Smooth muscle cell (in vitro differentiated cells): ENCODE measurements around the gene RND1. TPM values are rescaled to one million over a fixed set of nuclear protein-coding genes. Genes with fewer than 3 reads are reported as not detected.

Source experiments
- DNase-seq: peaks from one replicate; lab custom pipeline; 2025; ENCODE audit not compliant: unreplicated experiment; lab: John Stamatoyannopoulos, UW
- H2AFZ ChIP-seq: fragments of 200-600 bp; sonication (generic); 2 replicates; pipeline ENCODE4 v1.6.0; 2016; ENCODE audit warnings: antibody characterized with exemption, low read depth, mild to moderate bottlenecking
- H3F3A ChIP-seq: fragments of 200-600 bp; sonication (generic); 2 replicates; pipeline ENCODE4 v1.6.0; 2017; ENCODE audit warnings: antibody characterized with exemption, low read depth
- H3K27ac ChIP-seq: fragments of 200-600 bp; sonication (generic); 2 replicates; pipeline ENCODE4 v1.5.1; 2016; ENCODE audit warnings: low read depth, mild to moderate bottlenecking
- H3K27me3 ChIP-seq: fragments of 200-600 bp; sonication (generic); 2 replicates; pipeline ENCODE4 v1.6.1; 2016; ENCODE audit warnings: low read depth, mild to moderate bottlenecking
- H3K36me3 ChIP-seq: fragments of 200-600 bp; sonication (generic); 2 replicates; pipeline ENCODE4 v1.5.1; 2016; ENCODE audit warnings: low read depth
- H3K4me1 ChIP-seq: fragments of 200-600 bp; sonication (generic); 2 replicates; pipeline ENCODE4 v1.5.1; 2016; ENCODE audit warnings: low read depth
- H3K4me2 ChIP-seq: fragments of 200-600 bp; sonication (generic); 2 replicates; pipeline ENCODE4 v1.6.0; 2016; ENCODE audit warnings: mild to moderate bottlenecking
- H3K4me3 ChIP-seq: fragments of 200-600 bp; sonication (generic); 2 replicates; pipeline ENCODE4 v1.5.1; 2016; ENCODE audit warnings: mild to moderate bottlenecking
- H3K79me2 ChIP-seq: fragments of 200-600 bp; sonication (generic); 2 replicates; pipeline ENCODE4 v1.6.0; 2016; ENCODE audit warnings: low read depth, mild to moderate bottlenecking
- H3K9ac ChIP-seq: fragments of 200-600 bp; sonication (generic); 2 replicates; pipeline ENCODE4 v1.6.0; 2016; ENCODE audit warnings: low read depth
- H3K9me3 ChIP-seq: fragments of 200-600 bp; sonication (generic); replicated peaks from 2 replicates; pipeline ENCODE4 v1.5.1; 2016; ENCODE audit warnings: low read depth
- H4K20me1 ChIP-seq: fragments of 200-600 bp; sonication (generic); 2 replicates; pipeline ENCODE4 v1.6.0; 2016; ENCODE audit warnings: low read depth
- WGBS: methylation state at CpG from one replicate; pipeline ENCODE4 v1.1.7; 2016; ENCODE audit warnings: low lambda C conversion rate; 5-methylcytosine and 5-hydroxymethylcytosine counted together
- polyA plus RNA-seq: library from polyadenylated mRNA; unstranded; fragments of >200 nt; fragmentation: Nextera tagmentation; extraction: Ambion mirVana; gene quantifications from 2 replicates; pipeline ENCODE4 v1.2.1, GENCODE V29; 2016
- total RNA-seq: library from RNA; depleted of rRNA; stranded (reverse); fragments of >200 nt; gene quantifications from 2 replicates; pipeline ENCODE4 v1.2.3, GENCODE V29; 2014
- TF ChIP-seq, protein P1 (sequence below): fragments of 200-600 bp; sonication (generic); IDR thresholded peaks from 2 replicates; pipeline ENCODE4 v1.5.1; 2017; ENCODE audit warnings: borderline replicate concordance, mild to moderate bottlenecking, antibody characterized with exemption; ENCODE audit not compliant: insufficient read depth, poor library complexity, severe bottlenecking

RND1 gene
- total and polyA plus RNA-seq, 2 experiments from 2014 or later: 0.13 to 0.50 TPM

DNA sequence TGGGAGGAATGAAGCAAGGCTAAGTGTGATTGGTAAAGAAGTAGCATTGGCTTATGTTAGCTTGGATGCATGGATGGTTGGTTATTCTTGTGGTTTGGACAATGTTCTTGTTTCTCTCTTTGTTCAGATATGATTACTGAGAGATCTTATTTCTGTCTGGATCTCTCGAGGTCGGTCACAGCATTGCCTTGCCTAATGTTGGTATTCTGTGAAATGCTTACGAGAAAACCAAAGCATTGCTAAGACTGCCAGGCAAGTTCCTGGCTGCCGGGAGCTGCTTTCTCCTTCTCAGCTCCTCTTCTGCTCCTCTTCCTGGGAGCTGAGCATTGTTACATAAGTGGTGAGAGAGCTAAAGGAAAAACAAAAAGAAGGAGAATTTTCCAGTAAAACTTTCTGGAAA lies 7.4 kb upstream of the RND1 start:
- peaks cover 3% of the 10 kb centered on the region for H3K27me3 ChIP-seq
- H2AFZ ChIP-seq: no peak overlapping the region
- no peaks in the 10 kb centered on the region for H3K79me2 ChIP-seq
- no peaks in the 10 kb centered on the region for H4K20me1 ChIP-seq
- H3K9ac ChIP-seq: no peak overlapping the region
- no peaks in the 10 kb centered on the region for H3K36me3 ChIP-seq
- DNase-seq: no peak
- H3K4me1 ChIP-seq: no peaks in the 10 kb centered on the region
- no peak overlapping the region for H3K27ac ChIP-seq
- TF ChIP-seq, protein P1, sequence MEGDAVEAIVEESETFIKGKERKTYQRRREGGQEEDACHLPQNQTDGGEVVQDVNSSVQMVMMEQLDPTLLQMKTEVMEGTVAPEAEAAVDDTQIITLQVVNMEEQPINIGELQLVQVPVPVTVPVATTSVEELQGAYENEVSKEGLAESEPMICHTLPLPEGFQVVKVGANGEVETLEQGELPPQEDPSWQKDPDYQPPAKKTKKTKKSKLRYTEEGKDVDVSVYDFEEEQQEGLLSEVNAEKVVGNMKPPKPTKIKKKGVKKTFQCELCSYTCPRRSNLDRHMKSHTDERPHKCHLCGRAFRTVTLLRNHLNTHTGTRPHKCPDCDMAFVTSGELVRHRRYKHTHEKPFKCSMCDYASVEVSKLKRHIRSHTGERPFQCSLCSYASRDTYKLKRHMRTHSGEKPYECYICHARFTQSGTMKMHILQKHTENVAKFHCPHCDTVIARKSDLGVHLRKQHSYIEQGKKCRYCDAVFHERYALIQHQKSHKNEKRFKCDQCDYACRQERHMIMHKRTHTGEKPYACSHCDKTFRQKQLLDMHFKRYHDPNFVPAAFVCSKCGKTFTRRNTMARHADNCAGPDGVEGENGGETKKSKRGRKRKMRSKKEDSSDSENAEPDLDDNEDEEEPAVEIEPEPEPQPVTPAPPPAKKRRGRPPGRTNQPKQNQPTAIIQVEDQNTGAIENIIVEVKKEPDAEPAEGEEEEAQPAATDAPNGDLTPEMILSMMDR: no peak
- no peaks in the 10 kb centered on the region for H3F3A ChIP-seq
- H3K9me3 ChIP-seq: no peaks in the 10 kb centered on the region
- no peak overlapping the region for H3K4me3 ChIP-seq
- no peak overlapping the region for H3K4me2 ChIP-seq
- WGBS: 92% methylated on average over 4 of the region's 4 CpGs

GRCh38 chr12:48869191-48869590 lies 3.5 kb upstream of the RND1 start:
- H3K27ac ChIP-seq: no peak overlapping the region
- no peak overlapping the region for H3K9ac ChIP-seq
- H4K20me1 ChIP-seq: no peaks in the 10 kb centered on the region
- H3K4me1 ChIP-seq: peaks cover 10% of the 10 kb centered on the region
- no peak for DNase-seq
- no peaks in the 10 kb centered on the region for H3K9me3 ChIP-seq
- peaks cover 14% of the 10 kb centered on the region for H3K27me3 ChIP-seq
- TF ChIP-seq, protein P1: no peak
- no peaks in the 10 kb centered on the region for H3K79me2 ChIP-seq
- no peak overlapping the region for H3K4me2 ChIP-seq
- no peak overlapping the region for H2AFZ ChIP-seq
- WGBS: 92% methylated on average over 2 of the region's 2 CpGs
- no peak overlapping the region for H3K4me3 ChIP-seq
- no peaks in the 10 kb centered on the region for H3F3A ChIP-seq
- no peaks in the 10 kb centered on the region for H3K36me3 ChIP-seq

- Histone ChIP-seq H3K36me3 (no peaks in the 10 kb centered on the region), H3K4me1 (peaks cover 13% of the 10 kb centered on the region), H3K79me2 (no peaks in the 10 kb centered on the region), H4K20me1 (no peaks in the 10 kb centered on the region), H3K9me3 (no peaks in the 10 kb centered on the region), H3F3A (no peaks in the 10 kb centered on the region), H3K4me2 (no peak overlapping the region), H3K9ac (no peak overlapping the region), H2AFZ (no peak overlapping the region), H3K4me3 (no peak overlapping the region), H3K27ac (no peak overlapping the region), H3K27me3 (peaks cover 22% of the 10 kb centered on the region)
- TF ChIP-seq, protein P1: no peak
- DNase-seq: no peak
- 67% methylated on average over 2 of the region's 2 CpGs for WGBS
These were observed 2.8 kb upstream of the RND1 start for GRCh38 chr12:48868451-48868850.

GRCh38 chr12:48866052-48866711 lies 512 bp upstream of the RND1 start:
- Histone ChIP-seq H3K9me3 (no peaks in the 10 kb centered on the region), H3K79me2 (no peaks in the 10 kb centered on the region), H4K20me1 (no peaks in the 10 kb centered on the region), H3K9ac (no peak overlapping the region), H3F3A (no peaks in the 10 kb centered on the region), H3K4me3 (peak overlapping the region; percentile 69), H2AFZ (peak overlapping the region; percentile 90), H3K27me3 (peaks cover 25% of the 10 kb centered on the region), H3K27ac (no peak overlapping the region), H3K4me2 (peak overlapping the region; percentile 92), H3K36me3 (no peaks in the 10 kb centered on the region), H3K4me1 (peaks cover 20% of the 10 kb centered on the region)
- no peak for DNase-seq
- 83% methylated on average over 6 of the region's 6 CpGs for WGBS
- TF ChIP-seq, protein P1: no peak
